Measurements from ENCODE around the gene SLC4A7. TPM values are rescaled to one million over a fixed set of nuclear protein-coding genes. Genes with fewer than 3 reads are reported as not detected.
A peak's percentile ranks its signal among the peaks of the same experiment; 100 is the strongest.
"Not testable (repeated sequence)": the region's sequence is repeated elsewhere in the genome, so short reads cannot be mapped to it uniquely, and the experiment has no call there.

Gene SLC4A7
- total and polyA plus RNA-seq, 3 experiments from 2014 or later = 16.9 to 55.9 (median 55.0) TPM

DNA sequence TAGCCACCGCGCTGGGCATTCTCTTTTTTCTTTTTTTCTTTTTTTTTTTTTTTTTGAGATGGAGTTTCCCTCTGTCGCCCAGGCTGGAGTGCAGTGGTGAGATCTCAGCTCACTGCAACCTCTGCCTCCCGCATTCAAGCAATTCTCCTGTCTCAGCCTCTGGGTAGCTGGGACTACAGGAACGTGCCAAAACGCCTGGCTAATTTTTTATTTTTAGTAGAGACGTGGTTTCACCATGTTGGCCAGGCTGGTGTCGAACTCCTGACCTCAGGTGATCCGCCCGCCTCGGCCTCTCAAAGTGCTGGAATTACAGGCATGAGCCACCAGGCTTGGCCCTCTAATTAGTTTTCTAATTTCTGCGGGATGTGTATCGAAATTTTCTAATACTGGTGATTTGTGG, 41.2 kb downstream of the SLC4A7 start:
- H3K36me3 Mint-ChIP-seq = peaks cover 33 to 76% (median 55%) of the 10 kb centered on the region in 3 donors
- H3K4me3 Mint-ChIP-seq; H3K27me3 ChIP-seq (ENCODE audit: insufficient read depth, low read length, poor library complexity, severe bottlenecking); H3K27me3 Mint-ChIP-seq; H3K27ac ChIP-seq (ENCODE audit: low read depth, low read length); H3K4me1 Mint-ChIP-seq; H3K4me1 ChIP-seq (ENCODE audit: insufficient read depth, low read length); H3K27ac Mint-ChIP-seq; DNase-seq; H3K9me3 ChIP-seq (ENCODE audit: low read length); CTCF ChIA-PET; H3K4me3 ChIP-seq (ENCODE audit: low read length); POLR2A ChIA-PET: not testable (repeated sequence)
- peaks cover 11% of the 10 kb centered on the region for H3K36me3 ChIP-seq (ENCODE audit: insufficient read depth, low read length)
- peaks cover 13 to 19% (median 14%) of the 10 kb centered on the region in 5 donors for H3K9me3 Mint-ChIP-seq

DNA sequence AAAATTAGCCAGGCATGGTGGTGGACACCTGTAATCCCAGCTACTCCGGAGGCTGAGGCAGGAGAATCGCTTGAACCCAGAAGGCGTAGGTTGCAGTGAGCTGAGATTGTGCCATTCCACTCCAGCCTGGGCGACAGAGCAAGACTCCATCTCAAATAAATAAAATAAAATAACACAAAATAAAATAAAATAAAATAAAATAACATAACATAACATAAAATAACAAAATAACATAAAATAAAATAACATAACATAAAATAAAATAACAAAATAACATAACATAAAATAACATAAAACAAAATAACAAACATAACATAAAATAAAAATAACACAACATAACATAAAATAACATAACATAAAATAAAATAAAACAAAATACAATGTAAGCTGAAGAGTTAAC, 45.8 kb downstream of the SLC4A7 start:
- DNase-seq; POLR2A ChIA-PET; H3K27me3 Mint-ChIP-seq; H3K27ac ChIP-seq (ENCODE audit: low read depth, low read length); H3K4me3 Mint-ChIP-seq; H3K4me3 ChIP-seq (ENCODE audit: low read length); H3K27me3 ChIP-seq (ENCODE audit: insufficient read depth, low read length, poor library complexity, severe bottlenecking); H3K4me1 Mint-ChIP-seq; H3K27ac Mint-ChIP-seq; CTCF ChIA-PET; H3K9me3 ChIP-seq (ENCODE audit: low read length); H3K4me1 ChIP-seq (ENCODE audit: insufficient read depth, low read length): not testable (repeated sequence)
- Mint-ChIP-seq H3K9me3 (peaks cover 13 to 19% (median 14%) of the 10 kb centered on the region in 5 donors), H3K36me3 (peaks cover 34 to 76% (median 51%) of the 10 kb centered on the region in 3 donors)
- H3K36me3 ChIP-seq (ENCODE audit: insufficient read depth, low read length) = peaks cover 27% of the 10 kb centered on the region

DNA sequence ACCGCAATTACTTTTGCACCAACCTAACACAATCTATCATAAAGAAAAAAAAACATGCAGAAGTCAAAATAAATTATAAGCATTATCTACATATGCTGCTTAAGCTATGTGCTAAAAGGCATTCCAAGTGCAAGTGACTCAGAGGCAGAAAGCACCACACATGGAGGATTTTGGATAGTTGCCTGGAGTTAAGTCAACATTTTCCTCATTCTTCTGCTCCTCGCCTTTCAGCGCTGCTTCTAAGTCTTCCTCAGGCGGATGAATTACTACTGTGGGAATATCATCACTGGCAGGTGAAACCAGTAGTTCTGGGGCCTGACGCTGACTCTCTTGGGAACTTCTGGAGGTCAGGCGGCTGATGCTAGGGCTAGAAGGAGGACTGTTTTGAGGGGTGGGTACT, 53.1 kb downstream of the SLC4A7 start:
- H3K27me3 Mint-ChIP-seq = no peaks in the 10 kb centered on the region
- Histone ChIP-seq H3K27me3 (ENCODE audit: insufficient read depth, low read length, poor library complexity, severe bottlenecking) (no peaks in the 10 kb centered on the region), H3K9me3 (ENCODE audit: low read length) (no peaks in the 10 kb centered on the region), H3K4me1 (ENCODE audit: insufficient read depth, low read length) (no peaks in the 10 kb centered on the region), H3K27ac (ENCODE audit: low read depth, low read length) (no peak overlapping the region), H3K36me3 (ENCODE audit: insufficient read depth, low read length) (peaks cover 38% of the 10 kb centered on the region), H3K4me3 (ENCODE audit: low read length) (no peak overlapping the region)
- CTCF ChIA-PET = interaction anchor here (0.7 kb wide), 1 partner anchor 60 kb away, joined by 4 read pairs; no protein-coding TSS in a partner anchor
- DNase-seq = no peak
- no peak overlapping the region for H3K4me3 Mint-ChIP-seq
- peaks cover 4 to 11% (median 8%) of the 10 kb centered on the region in 3 donors for H3K4me1 Mint-ChIP-seq
- no peaks in the 10 kb centered on the region for H3K9me3 Mint-ChIP-seq
- H3K36me3 Mint-ChIP-seq = peaks cover 13 to 76% (median 28%) of the 10 kb centered on the region in 3 donors
- peak overlapping the region in 1 of 8 donors; percentile 78 for H3K27ac Mint-ChIP-seq
- POLR2A ChIA-PET = no interaction called here

DNA sequence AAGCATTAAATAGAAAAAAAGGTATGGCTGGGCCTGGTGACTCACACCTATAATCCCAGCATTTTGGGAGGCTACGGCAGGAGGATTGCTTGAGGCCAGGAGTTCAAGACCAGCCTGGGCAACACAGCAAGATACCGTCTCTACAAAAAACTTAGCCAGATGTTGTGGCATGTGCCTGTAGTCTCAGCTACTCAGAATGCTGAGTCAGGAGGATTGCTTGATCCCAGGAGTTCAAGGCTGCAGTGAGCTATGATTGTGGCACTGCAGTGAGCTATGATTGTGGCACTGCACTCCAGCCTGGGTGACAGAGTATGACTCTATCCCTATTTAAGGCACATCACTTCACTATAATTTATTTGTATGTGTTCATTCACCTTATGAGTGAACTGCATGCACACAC, 54.3 kb downstream of the SLC4A7 start:
- POLR2A ChIA-PET = no interaction called here
- Mint-ChIP-seq H3K9me3 (no peaks in the 10 kb centered on the region), H3K27ac (no peak overlapping the region), H3K4me1 (peaks cover 4 to 8% (median 5%) of the 10 kb centered on the region in 3 donors), H3K27me3 (no peaks in the 10 kb centered on the region), H3K4me3 (no peak overlapping the region), H3K36me3 (peaks cover 10 to 67% (median 25%) of the 10 kb centered on the region in 3 donors)
- Histone ChIP-seq H3K9me3 (ENCODE audit: low read length) (no peaks in the 10 kb centered on the region), H3K4me3 (ENCODE audit: low read length) (no peak overlapping the region), H3K4me1 (ENCODE audit: insufficient read depth, low read length) (no peaks in the 10 kb centered on the region), H3K27ac (ENCODE audit: low read depth, low read length) (no peak overlapping the region), H3K36me3 (ENCODE audit: insufficient read depth, low read length) (peaks cover 30% of the 10 kb centered on the region), H3K27me3 (ENCODE audit: insufficient read depth, low read length, poor library complexity, severe bottlenecking) (no peaks in the 10 kb centered on the region)
- CTCF ChIA-PET = no interaction called here
- no peak for DNase-seq

DNA sequence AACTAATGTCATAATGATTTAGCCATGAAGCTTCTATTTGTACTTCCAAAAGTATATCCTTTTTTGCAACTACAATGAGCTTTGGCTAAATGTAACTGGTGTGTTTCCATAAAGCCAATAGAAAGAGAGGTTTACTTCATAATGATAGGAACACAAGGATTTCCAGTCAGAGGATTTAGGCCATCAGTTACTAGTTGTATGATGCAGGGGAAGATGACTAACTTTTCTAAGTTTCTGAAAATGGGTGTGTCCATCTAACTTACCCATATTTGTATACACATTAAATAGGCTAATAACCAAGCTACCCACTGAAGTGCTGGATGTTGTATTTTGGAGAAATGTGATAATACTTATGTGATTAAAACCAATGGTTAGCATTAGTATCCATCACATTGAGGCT, 55.7 kb downstream of the SLC4A7 start:
- POLR2A ChIA-PET = no interaction called here
- H3K4me1 Mint-ChIP-seq = peaks cover 4 to 8% (median 5%) of the 10 kb centered on the region in 3 donors

DNA sequence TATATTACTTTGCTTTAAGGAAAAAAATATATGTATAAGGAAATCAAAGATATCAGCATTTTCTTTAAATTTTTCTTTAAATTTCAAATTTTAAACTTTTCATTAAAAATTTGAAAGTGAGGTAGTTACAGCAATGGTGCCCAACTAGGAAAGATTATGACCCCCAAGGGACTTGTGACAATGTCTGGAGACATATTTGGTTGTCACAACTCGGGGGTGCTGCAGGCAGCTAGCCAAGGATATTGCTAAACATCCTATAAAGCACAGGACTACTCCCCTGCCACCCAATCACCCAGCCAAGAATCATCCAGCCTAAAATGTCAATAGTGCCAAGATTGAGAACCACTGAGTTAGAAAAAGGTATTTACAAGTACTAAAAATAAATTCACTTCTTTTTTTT, 57.3 kb downstream of the SLC4A7 start:
- Histone ChIP-seq H3K4me3 (ENCODE audit: low read length) (no peak overlapping the region), H3K36me3 (ENCODE audit: insufficient read depth, low read length) (peaks cover 28% of the 10 kb centered on the region), H3K27ac (ENCODE audit: low read depth, low read length) (no peak overlapping the region), H3K9me3 (ENCODE audit: low read length) (no peaks in the 10 kb centered on the region), H3K27me3 (ENCODE audit: insufficient read depth, low read length, poor library complexity, severe bottlenecking) (no peaks in the 10 kb centered on the region), H3K4me1 (ENCODE audit: insufficient read depth, low read length) (no peaks in the 10 kb centered on the region)
- peaks cover 2 to 8% (median 5%) of the 10 kb centered on the region in 3 donors for H3K4me1 Mint-ChIP-seq
- H3K27ac Mint-ChIP-seq = peak overlapping the region in 3 of 8 donors; percentile 4 to 62 (median 25)
- CTCF ChIA-PET = no interaction called here
- no peak overlapping the region for H3K4me3 Mint-ChIP-seq
- no peaks in the 10 kb centered on the region for H3K27me3 Mint-ChIP-seq
- no peaks in the 10 kb centered on the region for H3K9me3 Mint-ChIP-seq
- POLR2A ChIA-PET = no interaction called here
- DNase-seq = no peak
- H3K36me3 Mint-ChIP-seq = peaks cover 10 to 66% (median 13%) of the 10 kb centered on the region in 3 donors

More for the DNA sequence above, 55.7 kb downstream of the SLC4A7 start:
- no peaks in the 10 kb centered on the region for H3K9me3 ChIP-seq (ENCODE audit: low read length)
- no peaks in the 10 kb centered on the region for H3K27me3 ChIP-seq (ENCODE audit: insufficient read depth, low read length, poor library complexity, severe bottlenecking)
- CTCF ChIA-PET = no interaction called here
- peaks cover 30% of the 10 kb centered on the region for H3K36me3 ChIP-seq (ENCODE audit: insufficient read depth, low read length)
- no peaks in the 10 kb centered on the region for H3K27me3 Mint-ChIP-seq
- H3K4me3 ChIP-seq (ENCODE audit: low read length) = no peak overlapping the region
- no peak overlapping the region for H3K27ac ChIP-seq (ENCODE audit: low read depth, low read length)
- H3K4me3 Mint-ChIP-seq = no peak overlapping the region
- peaks cover 10 to 66% (median 19%) of the 10 kb centered on the region in 3 donors for H3K36me3 Mint-ChIP-seq
- H3K27ac Mint-ChIP-seq = no peak overlapping the region
- no peaks in the 10 kb centered on the region for H3K9me3 Mint-ChIP-seq
- no peaks in the 10 kb centered on the region for H3K4me1 ChIP-seq (ENCODE audit: insufficient read depth, low read length)
- DNase-seq = no peak

DNA sequence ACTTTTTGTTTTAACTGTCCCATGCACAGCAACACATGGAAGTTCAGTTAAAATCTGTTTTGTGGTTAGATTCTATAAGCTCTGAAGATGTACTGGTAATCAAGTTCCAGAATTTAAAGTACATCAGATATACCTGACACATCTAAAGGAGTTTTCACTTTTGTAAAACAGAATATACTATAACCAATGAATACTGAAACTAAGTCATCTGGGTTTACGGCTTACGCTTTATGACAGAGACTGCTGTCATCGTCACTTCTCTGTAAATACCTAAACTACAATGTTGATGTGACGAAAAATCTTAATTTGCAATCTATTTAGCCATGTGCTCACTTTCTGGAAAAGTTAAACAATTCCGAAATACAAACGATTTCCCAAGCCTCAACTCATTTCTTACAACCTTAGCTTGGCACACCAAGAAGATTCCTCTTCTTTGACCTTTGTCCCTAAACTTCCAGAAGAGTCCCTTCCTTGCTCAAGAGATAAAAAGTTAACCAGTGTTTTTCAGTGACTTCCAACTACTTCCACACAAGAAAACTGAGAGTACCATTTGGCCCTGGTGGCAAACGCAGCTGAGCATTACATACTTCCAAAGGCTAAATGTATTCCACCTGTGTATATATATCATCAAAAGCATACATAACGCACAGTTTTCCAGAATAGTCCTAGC, 58.2 kb downstream of the SLC4A7 start:
- peaks cover 5 to 65% (median 6%) of the 10 kb centered on the region in 3 donors for H3K36me3 Mint-ChIP-seq
- H3K4me1 Mint-ChIP-seq = peaks cover 2 to 8% (median 5%) of the 10 kb centered on the region in 3 donors
- Histone ChIP-seq H3K27ac (ENCODE audit: low read depth, low read length) (no peak overlapping the region), H3K4me1 (ENCODE audit: insufficient read depth, low read length) (no peaks in the 10 kb centered on the region), H3K9me3 (ENCODE audit: low read length) (no peaks in the 10 kb centered on the region), H3K36me3 (ENCODE audit: insufficient read depth, low read length) (peaks cover 22% of the 10 kb centered on the region), H3K4me3 (ENCODE audit: low read length) (no peak overlapping the region), H3K27me3 (ENCODE audit: insufficient read depth, low read length, poor library complexity, severe bottlenecking) (no peaks in the 10 kb centered on the region)
- no peak for DNase-seq
- no peak overlapping the region for H3K4me3 Mint-ChIP-seq
- no peak overlapping the region for H3K27ac Mint-ChIP-seq
- POLR2A ChIA-PET = no interaction called here
- H3K9me3 Mint-ChIP-seq = no peaks in the 10 kb centered on the region
- H3K27me3 Mint-ChIP-seq = no peaks in the 10 kb centered on the region
- CTCF ChIA-PET = no interaction called here

DNA sequence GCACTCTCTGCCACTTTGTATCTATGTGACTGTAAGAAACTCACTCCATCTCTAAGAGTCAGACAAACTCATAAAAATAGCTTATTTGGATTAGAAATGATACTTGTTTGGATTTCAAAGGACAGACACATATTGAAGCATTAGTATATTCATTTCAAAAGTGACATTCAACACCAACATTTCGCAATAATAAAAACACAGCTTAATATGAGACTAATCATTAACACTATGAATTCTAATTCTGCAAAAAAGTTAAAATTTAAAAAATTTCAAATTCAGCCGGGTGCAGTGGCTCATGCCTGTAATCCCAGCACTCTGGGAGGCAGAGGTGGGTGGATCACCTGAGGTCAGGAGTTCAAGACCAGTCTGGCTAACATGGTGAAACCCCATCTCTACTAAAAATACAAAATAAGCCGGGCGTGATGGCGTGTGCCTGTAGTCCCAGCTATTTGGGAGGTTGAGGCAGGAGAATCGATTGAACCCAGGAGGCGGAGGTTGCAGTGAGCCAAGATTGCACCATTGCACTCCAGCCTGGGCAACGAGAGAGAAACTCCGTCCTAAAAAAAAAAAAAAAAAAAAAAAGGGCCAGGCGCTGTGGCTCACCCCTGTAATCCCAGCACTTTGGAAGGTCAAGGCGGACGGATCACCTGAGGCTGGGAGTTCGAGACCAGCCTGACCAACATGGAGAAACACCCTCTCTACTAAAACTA, 59.2 kb downstream of the SLC4A7 start:
- H3K36me3 ChIP-seq (ENCODE audit: insufficient read depth, low read length) = peaks cover 17% of the 10 kb centered on the region

More for the DNA sequence above, 59.2 kb downstream of the SLC4A7 start:
- CTCF ChIA-PET = interaction anchor here (1.2 kb wide), 1 partner anchor 14 kb away, joined by 4 read pairs; no protein-coding TSS in a partner anchor
- POLR2A ChIA-PET; H3K9me3 Mint-ChIP-seq; H3K4me3 Mint-ChIP-seq; H3K4me3 ChIP-seq (ENCODE audit: low read length); H3K9me3 ChIP-seq (ENCODE audit: low read length); H3K4me1 ChIP-seq (ENCODE audit: insufficient read depth, low read length); DNase-seq; H3K27me3 ChIP-seq (ENCODE audit: insufficient read depth, low read length, poor library complexity, severe bottlenecking); H3K27me3 Mint-ChIP-seq; H3K4me1 Mint-ChIP-seq; H3K27ac Mint-ChIP-seq; H3K27ac ChIP-seq (ENCODE audit: low read depth, low read length): not testable (repeated sequence)
- peaks cover 8 to 69% (median 13%) of the 10 kb centered on the region in 3 donors for H3K36me3 Mint-ChIP-seq

Data from CD8-positive, alpha-beta memory T cell (primary cell).